ENCODE results near the gene SF3B4. TPM values are rescaled to one million over a fixed set of nuclear protein-coding genes. Genes with fewer than 3 reads are reported as not detected.
"Not testable (repeated sequence)": the region's sequence is repeated elsewhere in the genome, so short reads cannot be mapped to it uniquely, and the experiment has no call there.

Gene SF3B4
- polyA plus RNA-seq, 3 donors, result 68.9 to 90.1 (median 87.6) TPM

GRCh38 chr1:149938668-149939003 lies 11.0 kb upstream of the SF3B4 start:
- not testable (repeated sequence) for DNase-seq (ENCODE audit: extremely low read depth in 1 of 11, low read depth in 9 of 11, low spot score in 4 of 11)

- DNase-seq (ENCODE audit: extremely low read depth in 1 of 11, low read depth in 9 of 11, low spot score in 4 of 11), result no peak
These were observed 10.2 kb upstream of the SF3B4 start for GRCh38 chr1:149937759-149938158.

GRCh38 chr1:149936992-149937705 lies 9.5 kb upstream of the SF3B4 start:
- no peak for DNase-seq (ENCODE audit: extremely low read depth in 1 of 11, low read depth in 9 of 11, low spot score in 4 of 11)

- peak in 1 of 11 donors; percentile 41 for DNase-seq (ENCODE audit: extremely low read depth in 1 of 11, low read depth in 9 of 11, low spot score in 4 of 11)
These were observed 8.8 kb upstream of the SF3B4 start, which contains the start of gene MTMR11 for GRCh38 chr1:149936170-149936991. Gene MTMR11 (minus strand): TSS chr1:149936879. CDS start chr1:149936647, 232 bp downstream.

GRCh38 chr1:149934356-149934755 lies 6.8 kb upstream of the SF3B4 start:
- DNase-seq (ENCODE audit: extremely low read depth in 1 of 11, low read depth in 9 of 11, low spot score in 4 of 11), result no peak

- no peak for DNase-seq (ENCODE audit: extremely low read depth in 1 of 11, low read depth in 9 of 11, low spot score in 4 of 11)
These were observed 5.6 kb upstream of the SF3B4 start for GRCh38 chr1:149933208-149933607.

- no peak for DNase-seq (ENCODE audit: extremely low read depth in 1 of 11, low read depth in 9 of 11, low spot score in 4 of 11)
These were observed 4.9 kb upstream of the SF3B4 start for GRCh38 chr1:149932474-149932873.

GRCh38 chr1:149931212-149931790 lies 3.7 kb upstream of the SF3B4 start:
- DNase-seq (ENCODE audit: extremely low read depth in 1 of 11, low read depth in 9 of 11, low spot score in 4 of 11), result no peak

GRCh38 chr1:149929856-149930255 lies 2.3 kb upstream of the SF3B4 start:
- DNase-seq (ENCODE audit: extremely low read depth in 1 of 11, low read depth in 9 of 11, low spot score in 4 of 11), result no peak

GRCh38 chr1:149928401-149928724 lies 760 bp upstream of the SF3B4 start:
- no peak for DNase-seq (ENCODE audit: extremely low read depth in 1 of 11, low read depth in 9 of 11, low spot score in 4 of 11)

GRCh38 chr1:149927056-149927562 lies 494 bp downstream of the SF3B4 start:
- DNase-seq (ENCODE audit: extremely low read depth in 1 of 11, low read depth in 9 of 11, low spot score in 4 of 11), result no peak

- DNase-seq (ENCODE audit: extremely low read depth in 1 of 11, low read depth in 9 of 11, low spot score in 4 of 11), result no peak
These were observed 1.3 kb downstream of the SF3B4 start for GRCh38 chr1:149926296-149926695.

- no peak for DNase-seq (ENCODE audit: extremely low read depth in 1 of 11, low read depth in 9 of 11, low spot score in 4 of 11)
These were observed 1.9 kb downstream of the SF3B4 start for GRCh38 chr1:149925751-149926150.

- DNase-seq (ENCODE audit: extremely low read depth in 1 of 11, low read depth in 9 of 11, low spot score in 4 of 11), result no peak
These were observed 2.3 kb downstream of the SF3B4 start for GRCh38 chr1:149925345-149925744.

GRCh38 chr1:149923626-149924025 lies 4.0 kb downstream of the SF3B4 start:
- no peak for DNase-seq (ENCODE audit: extremely low read depth in 1 of 11, low read depth in 9 of 11, low spot score in 4 of 11)

GRCh38 chr1:149917571-149918144 lies 9.9 kb downstream of the SF3B4 start, which contains the start of gene SV2A:
Gene SV2A (minus strand): TSS chr1:149917844. CDS start chr1:149913840, 4,004 bp downstream.
- DNase-seq (ENCODE audit: extremely low read depth in 1 of 11, low read depth in 9 of 11, low spot score in 4 of 11), result peak in 2 of 11 donors; percentile 40 to 46

GRCh38 chr1:149916898-149917252 lies 10.7 kb downstream of the SF3B4 start:
- no peak for DNase-seq (ENCODE audit: extremely low read depth in 1 of 11, low read depth in 9 of 11, low spot score in 4 of 11)

GRCh38 chr1:149916193-149916897 lies 11.3 kb downstream of the SF3B4 start:
- no peak for DNase-seq (ENCODE audit: extremely low read depth in 1 of 11, low read depth in 9 of 11, low spot score in 4 of 11)
